HEK293T (cell line): ENCODE data around the gene M1AP.

Experiments
- CTCF ChIA-PET: fragments of 350-600 bp; formaldehyde crosslinking; extraction: SDS; loops from one replicate; lab custom pipeline; 2021; ENCODE audit warnings: antibody characterized with exemption, inconsistent platforms; lab: Yijun Ruan, JAX
- POLR2A ChIA-PET: fragments of 350-600 bp; formaldehyde crosslinking; extraction: SDS; loops from one replicate; lab custom pipeline; 2020; ENCODE audit warnings: antibody characterized with exemption, inconsistent platforms; lab: Yijun Ruan, JAX
- DNase-seq: peaks from one replicate; pipeline ENCODE4 v3.0.0; 2012; ENCODE audit warnings: mixed read lengths; ENCODE audit errors: extremely low spot score
- ARNT ChIP-seq: fragments of 450-650 bp; IDR thresholded peaks from 2 replicates; pipeline ENCODE4 v1.6.1; 2017; ENCODE audit warnings: mild to moderate bottlenecking
- BHLHE40 ChIP-seq: fragments of 450-650 bp; IDR thresholded peaks from 2 replicates; pipeline ENCODE4 v1.6.1; 2016; ENCODE audit warnings: mild to moderate bottlenecking, moderate library complexity, borderline replicate concordance
- CTBP1 ChIP-seq: fragments of 450-650 bp; IDR thresholded peaks from 2 replicates; pipeline ENCODE4 v1.6.1; 2016; ENCODE audit warnings: borderline replicate concordance
- ELF4 ChIP-seq: fragments of 450-650 bp; IDR thresholded peaks from 2 replicates; pipeline ENCODE4 v1.6.1; 2017; ENCODE audit warnings: antibody characterized with exemption
- FOXA1 ChIP-seq: fragments of 450-650 bp; IDR thresholded peaks from 2 replicates; pipeline ENCODE4 v1.6.1; 2016; ENCODE audit warnings: mild to moderate bottlenecking
- FOXK2 ChIP-seq: fragments of 450-650 bp; IDR thresholded peaks from 2 replicates; pipeline ENCODE4 v1.6.1; 2016; ENCODE audit warnings: mild to moderate bottlenecking
- FOXM1 ChIP-seq: fragments of 450-650 bp; IDR thresholded peaks from 2 replicates; pipeline ENCODE4 v1.6.1; 2017; ENCODE audit warnings: mild to moderate bottlenecking, borderline replicate concordance
- HDGF ChIP-seq: fragments of 450-650 bp; IDR thresholded peaks from 2 replicates; pipeline ENCODE4 v1.6.1; 2017; ENCODE audit warnings: antibody characterized with exemption, borderline replicate concordance
- L3MBTL2 ChIP-seq: fragments of 450-650 bp; conservative IDR thresholded peaks from 2 replicates; pipeline ENCODE4 v1.6.1; 2016; ENCODE audit warnings: mild to moderate bottlenecking
- LEF1 ChIP-seq: fragments of 450-650 bp; IDR thresholded peaks from 2 replicates; pipeline ENCODE4 v1.6.1; 2017; ENCODE audit warnings: mild to moderate bottlenecking, borderline replicate concordance
- NFRKB ChIP-seq: fragments of 450-650 bp; IDR thresholded peaks from 2 replicates; pipeline ENCODE4 v1.6.1; 2016; ENCODE audit warnings: mild to moderate bottlenecking, moderate library complexity
- SP1 ChIP-seq: fragments of 450-650 bp; IDR thresholded peaks from 2 replicates; pipeline ENCODE4 v1.6.1; 2017
- SUZ12 ChIP-seq: fragments of 450-650 bp; IDR thresholded peaks from 2 replicates; pipeline ENCODE4 v1.6.1; 2016; ENCODE audit warnings: mild to moderate bottlenecking
- TARDBP ChIP-seq: fragments of 450-650 bp; IDR thresholded peaks from 2 replicates; pipeline ENCODE4 v1.6.1; 2016
- ZNF384 ChIP-seq: fragments of 450-650 bp; IDR thresholded peaks from 2 replicates; pipeline ENCODE4 v1.6.1; 2016
- TF ChIP-seq, protein P1 (sequence below): fragments of 450-650 bp; IDR thresholded peaks from 2 replicates; pipeline ENCODE4 v1.6.1; 2016

The M1AP gene

DNA sequence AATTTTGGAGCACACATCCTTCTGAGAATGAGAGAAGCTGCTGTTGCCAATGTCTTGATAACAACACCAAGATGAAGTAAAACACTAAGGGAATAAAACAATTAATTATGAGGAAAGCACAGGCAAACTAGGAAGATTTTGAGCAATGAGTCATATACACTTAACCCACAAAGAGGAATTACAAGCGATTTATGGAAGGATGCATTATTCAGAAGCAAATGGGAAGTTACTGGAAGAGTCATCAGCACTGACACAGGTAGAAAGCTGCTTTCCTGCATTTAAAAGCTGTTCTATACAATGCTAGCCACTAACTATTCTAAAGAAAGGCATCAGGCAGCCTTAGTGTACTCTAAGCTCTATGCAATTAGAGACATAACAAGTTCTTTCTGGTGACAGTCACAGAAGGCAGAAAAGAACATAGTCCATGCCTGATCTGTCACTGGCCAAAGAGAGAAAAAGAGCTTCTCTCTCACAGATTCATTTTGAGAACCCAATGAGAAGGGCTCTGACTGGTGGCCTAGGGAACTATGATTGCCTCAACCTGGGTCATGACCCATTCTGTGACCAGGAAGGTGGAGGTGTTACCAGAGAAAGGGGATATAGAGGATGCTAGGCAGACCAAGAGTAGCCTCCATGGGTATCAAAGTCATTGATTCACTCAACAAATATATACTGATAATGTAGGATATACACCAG lies 45.4 kb downstream of the M1AP start:
- no peak for TF ChIP-seq L3MBTL2
- TF ChIP-seq ELF4 = no peak
- TF ChIP-seq SUZ12 = no peak
- TF ChIP-seq NFRKB = no peak
- POLR2A ChIA-PET = no interaction called here
- no peak for DNase-seq
- CTCF ChIA-PET = no interaction called here

DNA sequence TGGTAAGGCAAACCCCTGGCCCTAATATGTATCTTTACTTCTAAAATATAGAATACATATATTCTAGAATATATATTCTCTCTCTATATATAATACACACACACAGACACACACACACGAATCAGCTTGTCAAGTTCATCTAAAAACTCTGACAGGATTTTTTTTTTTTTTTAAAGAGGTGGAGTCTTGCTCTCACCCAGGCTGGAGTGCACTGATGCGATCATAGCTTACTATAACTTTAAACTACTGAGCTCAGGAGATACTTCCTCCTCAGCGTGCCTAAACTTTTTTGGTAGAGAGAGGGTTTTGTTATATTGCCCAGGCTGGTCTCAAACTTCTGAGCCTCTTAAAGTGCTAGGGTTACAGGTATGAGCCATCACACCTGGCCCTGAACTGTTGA lies 48.5 kb downstream of the M1AP start:
- ChIA-PET CTCF (no interaction called here), POLR2A (interaction anchor here (0.6 kb wide), 1 partner anchor 10 kb away, joined by 3 read pairs; no protein-coding TSS in a partner anchor)
- TF ChIP-seq ARNT = no peak
- TF ChIP-seq L3MBTL2 = no peak
- TF ChIP-seq, protein P1, sequence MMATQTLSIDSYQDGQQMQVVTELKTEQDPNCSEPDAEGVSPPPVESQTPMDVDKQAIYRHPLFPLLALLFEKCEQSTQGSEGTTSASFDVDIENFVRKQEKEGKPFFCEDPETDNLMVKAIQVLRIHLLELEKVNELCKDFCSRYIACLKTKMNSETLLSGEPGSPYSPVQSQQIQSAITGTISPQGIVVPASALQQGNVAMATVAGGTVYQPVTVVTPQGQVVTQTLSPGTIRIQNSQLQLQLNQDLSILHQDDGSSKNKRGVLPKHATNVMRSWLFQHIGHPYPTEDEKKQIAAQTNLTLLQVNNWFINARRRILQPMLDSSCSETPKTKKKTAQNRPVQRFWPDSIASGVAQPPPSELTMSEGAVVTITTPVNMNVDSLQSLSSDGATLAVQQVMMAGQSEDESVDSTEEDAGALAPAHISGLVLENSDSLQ = no peak
- no peak for TF ChIP-seq HDGF
- TF ChIP-seq SP1 = no peak
- no peak for TF ChIP-seq LEF1
- TF ChIP-seq FOXA1 = no peak
- TF ChIP-seq TARDBP = no peak
- TF ChIP-seq CTBP1 = no peak
- TF ChIP-seq FOXM1 = no peak
- no peak for TF ChIP-seq ZNF384
- no peak for TF ChIP-seq BHLHE40
- TF ChIP-seq ELF4 = no peak

DNA sequence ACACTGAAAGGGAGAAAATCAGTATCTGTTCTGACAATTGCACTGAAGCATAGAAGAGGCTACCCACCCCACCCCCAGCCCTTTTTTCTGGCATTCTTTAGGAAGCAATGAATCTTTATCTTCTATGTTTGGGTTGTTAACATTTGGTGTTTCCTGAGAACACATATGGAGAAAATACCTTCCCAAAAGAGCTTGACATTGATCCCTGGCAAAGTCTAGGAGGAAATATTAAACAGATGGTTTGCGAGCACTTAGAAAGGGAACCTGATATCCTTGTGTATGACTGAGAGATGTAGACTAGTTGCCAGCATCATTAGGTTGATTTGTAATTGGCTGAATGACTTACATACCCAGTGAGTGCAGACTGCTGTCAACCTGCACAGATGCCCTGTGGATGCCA lies 50.7 kb downstream of the M1AP start:
- POLR2A ChIA-PET = interaction anchor here (0.6 kb wide), 1 partner anchor 132 kb away, joined by 3 read pairs; no protein-coding TSS in a partner anchor
- DNase-seq = no peak
- CTCF ChIA-PET = interaction anchor here (1.0 kb wide), 2 partner anchors 10 to 107 kb away, joined by 3 read pairs; no protein-coding TSS in a partner anchor
- no peak for TF ChIP-seq ZNF384
- TF ChIP-seq, protein P1 = peak; percentile 46

More for the DNA sequence above, 48.5 kb downstream of the M1AP start:
- no peak for DNase-seq

DNA sequence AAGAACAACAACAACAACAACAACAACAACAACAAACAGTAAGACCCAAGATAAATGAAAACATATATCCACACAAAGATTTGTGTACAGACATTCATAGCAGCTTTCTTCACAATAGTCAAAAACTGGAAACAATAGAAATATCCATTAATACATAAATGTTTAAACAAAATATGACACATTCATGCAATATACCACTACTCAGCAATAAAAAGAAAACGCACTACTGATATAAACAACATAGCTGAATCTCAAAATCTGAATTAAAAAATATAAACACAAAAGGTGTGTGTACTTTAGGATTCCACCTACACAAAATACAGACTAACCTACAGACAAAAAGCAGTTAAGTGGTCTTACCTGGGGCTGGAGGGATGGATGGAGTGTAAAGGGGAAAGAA lies 51.5 kb downstream of the M1AP start:
- POLR2A ChIA-PET = interaction anchor here (0.6 kb wide), 1 partner anchor 10 kb away, joined by 3 read pairs; no protein-coding TSS in a partner anchor
- TF ChIP-seq SUZ12 (no peak), FOXM1 (no peak), BHLHE40 (no peak), HDGF (no peak), ELF4 (no peak), L3MBTL2 (no peak), LEF1 (no peak), NFRKB (no peak), CTBP1 (no peak), TARDBP (no peak), FOXK2 (no peak), SP1 (no peak), FOXA1 (no peak), ZNF384 (no peak), ARNT (no peak)
- TF ChIP-seq, protein P1 = no peak
- DNase-seq = no peak
- CTCF ChIA-PET = no interaction called here

DNA sequence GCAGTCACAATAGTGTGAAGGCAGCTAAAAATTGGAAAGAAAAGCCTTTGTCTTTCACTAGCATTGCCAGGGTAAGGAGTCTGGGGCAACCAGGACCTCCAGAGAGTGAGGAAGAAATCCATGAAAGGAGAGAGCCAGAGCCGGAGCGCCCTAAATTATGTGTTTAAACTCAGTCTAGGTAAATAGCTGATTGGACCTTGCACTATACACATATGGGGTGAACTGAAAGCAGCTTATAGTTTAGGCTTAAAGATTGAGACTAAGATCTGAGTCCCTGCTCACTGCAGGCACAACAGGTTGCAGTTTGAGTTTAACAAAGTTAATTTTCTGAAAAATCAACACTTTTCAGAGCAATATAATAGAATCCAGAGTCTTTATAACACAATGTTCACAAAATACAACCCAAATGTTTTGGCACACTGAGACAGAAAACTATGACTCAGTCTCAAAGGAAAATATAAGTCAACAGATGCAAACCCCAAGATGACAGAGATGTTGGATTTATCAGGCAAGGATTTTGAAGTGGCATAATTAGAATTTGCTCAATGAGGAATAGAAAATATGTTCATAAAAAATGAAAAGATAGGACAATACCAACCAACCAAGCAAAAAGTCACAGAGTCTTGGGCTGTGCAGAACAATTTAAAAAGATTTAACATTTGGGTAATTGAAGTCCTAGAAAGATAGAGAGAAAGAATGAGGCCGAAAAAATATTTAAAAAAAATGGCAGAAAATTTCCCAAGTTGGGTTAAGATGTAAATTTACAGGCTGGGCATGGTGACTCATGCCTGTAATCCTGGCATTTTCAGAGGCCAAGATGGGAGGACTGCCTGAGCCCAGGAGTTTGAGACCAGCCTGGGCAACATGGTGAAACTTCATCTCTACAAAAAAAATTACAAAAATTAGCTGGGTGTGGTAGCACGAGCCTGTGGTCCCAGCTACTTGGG lies 54.0 kb downstream of the M1AP start:
- CTCF ChIA-PET = no interaction called here
- POLR2A ChIA-PET = interaction anchor here (1.2 kb wide), 1 partner anchor 112 kb away, joined by 3 read pairs; no protein-coding TSS in a partner anchor
- no peak for DNase-seq

More for the DNA sequence above, 54.0 kb downstream of the M1AP start:
- no peak for TF ChIP-seq ZNF384
- TF ChIP-seq ARNT = no peak
- TF ChIP-seq TARDBP = no peak
- no peak for TF ChIP-seq LEF1
- TF ChIP-seq SP1 = no peak
- TF ChIP-seq L3MBTL2 = no peak
- TF ChIP-seq ELF4 = no peak
- TF ChIP-seq, protein P1 = no peak
- TF ChIP-seq FOXK2 = no peak
- no peak for TF ChIP-seq CTBP1
- TF ChIP-seq FOXM1 = no peak
- no peak for TF ChIP-seq SUZ12
- no peak for TF ChIP-seq BHLHE40
- no peak for TF ChIP-seq HDGF
- no peak for TF ChIP-seq NFRKB
